ENCODE data around the gene ZACN.

Gene ZACN

GRCh38 chr17:76097716-76098295 lies 18.8 kb downstream of the ZACN start:
- no peak for DNase-seq

DNA sequence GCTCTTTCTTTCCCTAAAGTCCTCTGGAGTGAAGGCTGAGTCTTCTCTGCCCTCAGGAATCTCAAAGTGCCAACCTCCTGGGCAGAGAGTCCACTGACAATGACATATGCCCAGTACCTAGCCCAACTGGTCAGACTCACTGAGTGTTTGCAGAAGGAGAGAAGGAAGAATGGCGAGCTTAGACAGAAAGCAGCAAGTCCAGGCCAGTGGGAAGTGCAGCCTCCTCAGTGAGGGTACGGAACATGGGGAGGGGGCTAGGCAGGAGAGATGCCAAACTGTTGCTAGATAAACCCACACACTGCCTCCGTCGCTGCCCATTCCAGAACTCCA lies 23.9 kb downstream of the ZACN start:
- no peak for DNase-seq

- DNase-seq: peak; percentile 39 to 96 (median 84)
Observed at GRCh38 chr17:76103274-76104139, 24.5 kb downstream of the ZACN start, which contains the start of gene EXOC7. TSS of gene EXOC7 (minus strand) at chr17:76103787. CDS start at chr17:76103692, 95 bp downstream.

DNA sequence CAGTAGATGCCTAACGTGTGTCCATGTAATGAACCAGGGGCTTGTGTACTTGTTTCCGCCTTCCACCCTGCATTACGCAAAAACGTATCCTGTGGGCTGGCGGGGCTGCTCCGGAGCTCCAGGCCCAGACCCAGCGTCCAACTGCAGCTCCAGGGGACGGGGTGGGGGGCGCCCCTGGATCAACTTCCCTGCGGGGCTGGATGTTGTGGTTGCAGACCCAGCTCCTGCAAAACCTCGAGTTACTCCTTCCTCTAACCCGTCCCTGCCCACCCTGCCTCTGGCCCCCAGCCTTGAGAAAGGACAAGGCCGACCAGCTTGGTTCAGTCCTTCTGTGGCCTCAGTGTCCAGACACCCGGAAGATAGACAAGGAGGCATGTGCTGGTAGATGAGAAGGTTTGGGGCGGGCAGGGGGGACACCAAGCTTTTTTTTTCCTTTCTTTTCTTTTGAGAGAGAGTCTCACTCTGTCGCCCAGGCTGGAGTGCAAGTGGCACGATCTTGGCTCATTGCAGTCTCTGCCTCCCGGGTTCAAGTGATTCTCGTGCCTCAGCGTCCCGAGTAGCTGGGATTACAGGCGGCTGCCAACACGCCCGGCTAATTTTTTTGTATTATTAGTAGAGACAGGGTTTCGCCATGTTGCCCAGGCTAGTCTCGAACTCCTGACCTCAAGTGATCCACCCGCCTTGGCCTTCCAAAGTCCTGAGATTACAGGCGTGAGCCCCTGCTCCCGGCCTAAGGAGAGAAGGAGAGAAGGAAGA lies 25.3 kb downstream of the ZACN start:
- DNase-seq: no peak

DNA sequence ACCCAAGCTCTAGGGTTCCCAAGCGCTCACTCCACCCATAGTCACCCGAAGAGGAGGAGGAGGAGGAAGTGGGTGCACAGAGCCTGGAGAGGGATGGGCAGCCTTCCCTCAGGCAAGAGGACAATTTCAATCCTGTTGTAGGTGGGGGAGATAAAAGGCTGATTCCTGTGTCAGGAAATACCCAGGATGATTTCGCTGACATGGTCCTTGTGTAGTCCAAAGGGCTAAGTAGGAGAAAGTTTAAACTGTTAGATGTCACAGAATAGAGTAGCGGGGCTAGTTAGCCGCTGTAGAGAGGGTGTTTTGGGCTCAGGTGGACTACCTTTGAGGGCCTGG lies 25.9 kb downstream of the ZACN start:
- DNase-seq: no peak

DNA sequence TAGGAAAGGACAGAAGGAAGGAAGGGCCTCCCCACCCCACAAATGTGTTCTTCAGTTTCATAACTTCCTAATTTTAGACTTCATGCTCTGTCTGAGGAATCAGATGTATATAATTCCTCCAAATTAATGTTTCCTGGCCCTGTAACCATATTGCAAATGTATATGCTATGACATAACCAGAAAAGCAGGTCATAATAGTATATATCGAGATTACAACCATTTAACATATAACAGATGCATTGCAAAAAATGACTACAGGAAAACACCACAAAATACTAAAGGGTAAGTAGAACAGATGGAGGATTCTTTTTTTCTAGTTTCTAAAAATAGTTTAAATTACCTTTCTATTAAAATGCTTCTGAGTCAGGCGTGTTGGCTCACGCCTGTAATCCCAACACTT lies 27.7 kb downstream of the ZACN start:
- DNase-seq: no peak

DNA sequence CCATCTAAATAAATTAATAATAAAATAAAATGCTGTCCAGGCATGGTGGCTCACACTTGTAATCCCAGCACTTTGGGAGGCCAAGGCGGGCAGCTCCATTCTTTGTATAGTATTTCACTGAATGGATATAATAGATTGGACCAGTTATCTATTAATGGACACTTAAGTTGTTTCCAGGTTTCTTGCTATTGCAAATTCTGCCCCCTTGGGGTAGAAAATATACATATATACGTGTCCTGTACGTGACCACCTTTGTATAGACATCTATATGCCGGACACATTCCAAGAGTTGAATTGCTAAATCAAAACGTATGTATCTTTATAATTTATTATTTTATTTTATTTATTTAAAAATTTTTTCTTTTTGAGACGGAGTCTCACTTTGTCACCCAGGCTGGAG lies 28.5 kb downstream of the ZACN start:
- DNase-seq: no peak

GRCh38 chr17:76111956-76112355 lies 33.0 kb downstream of the ZACN start:
- no peak for DNase-seq

- no peak for DNase-seq
Observed at GRCh38 chr17:76115138-76115754, 36.3 kb downstream of the ZACN start.

DNA sequence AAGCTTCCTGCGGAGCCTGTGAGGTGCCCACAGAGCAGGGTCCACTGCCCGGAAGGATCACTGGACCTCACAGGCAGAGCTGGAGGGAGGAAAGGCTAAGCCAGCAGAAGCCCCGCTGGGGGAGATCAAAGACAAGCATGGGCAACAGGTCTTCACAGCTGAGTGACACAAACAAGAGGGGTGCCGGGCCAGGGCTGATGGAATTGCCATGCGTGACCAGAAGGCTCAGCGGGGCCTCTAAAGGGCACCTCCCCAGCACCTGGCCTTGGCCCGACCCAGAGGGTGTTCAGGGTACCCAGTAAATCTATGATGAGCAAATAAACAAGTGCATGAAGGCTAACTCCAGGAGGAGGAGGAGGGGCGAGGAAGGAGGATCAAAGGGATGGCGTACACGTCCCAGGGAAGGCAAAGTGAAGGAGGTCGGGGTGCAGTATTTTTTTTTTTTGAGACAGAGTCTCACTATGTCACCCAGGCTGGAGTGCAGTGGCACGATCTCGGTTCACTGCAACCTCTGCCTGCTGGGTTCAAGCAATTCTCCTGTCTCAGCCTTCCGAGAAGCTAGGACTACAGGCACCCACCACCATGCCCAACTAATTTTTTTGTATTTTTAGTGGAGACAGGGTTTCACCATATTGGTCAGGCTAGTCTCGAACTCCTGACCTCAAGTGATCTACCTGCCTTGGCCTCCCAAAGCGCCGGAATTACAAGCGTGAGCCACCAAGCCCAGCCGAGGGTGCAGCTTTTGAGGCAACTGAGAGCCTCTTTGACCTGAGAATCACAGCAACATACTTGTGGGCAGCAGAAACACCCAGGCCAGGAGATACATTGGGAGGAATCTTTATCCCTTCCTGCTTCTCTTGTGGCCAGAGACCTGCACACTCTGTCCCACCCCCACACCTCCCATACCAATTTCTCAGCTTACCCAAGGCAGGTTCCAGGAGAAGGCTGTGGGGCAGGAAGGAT lies 40.7 kb downstream of the ZACN start:
- no peak for DNase-seq

DNA sequence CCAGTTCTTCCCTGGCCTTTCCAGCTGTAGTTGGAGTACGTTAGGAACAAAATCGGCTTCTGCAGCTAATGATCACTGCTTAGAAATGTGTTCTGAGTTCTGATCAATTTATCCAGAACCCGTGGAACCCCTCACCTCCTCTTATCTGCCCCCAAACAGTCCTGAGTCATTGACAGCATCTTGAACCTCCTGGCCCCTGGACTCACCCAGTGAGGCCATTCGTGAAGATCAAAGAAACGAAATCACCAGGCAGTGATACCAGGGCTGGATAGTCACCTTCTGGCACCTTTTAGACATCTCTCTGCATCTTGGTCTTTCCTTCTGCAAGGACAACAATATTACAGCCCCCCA lies 41.7 kb downstream of the ZACN start:
- no peak for DNase-seq

DNA sequence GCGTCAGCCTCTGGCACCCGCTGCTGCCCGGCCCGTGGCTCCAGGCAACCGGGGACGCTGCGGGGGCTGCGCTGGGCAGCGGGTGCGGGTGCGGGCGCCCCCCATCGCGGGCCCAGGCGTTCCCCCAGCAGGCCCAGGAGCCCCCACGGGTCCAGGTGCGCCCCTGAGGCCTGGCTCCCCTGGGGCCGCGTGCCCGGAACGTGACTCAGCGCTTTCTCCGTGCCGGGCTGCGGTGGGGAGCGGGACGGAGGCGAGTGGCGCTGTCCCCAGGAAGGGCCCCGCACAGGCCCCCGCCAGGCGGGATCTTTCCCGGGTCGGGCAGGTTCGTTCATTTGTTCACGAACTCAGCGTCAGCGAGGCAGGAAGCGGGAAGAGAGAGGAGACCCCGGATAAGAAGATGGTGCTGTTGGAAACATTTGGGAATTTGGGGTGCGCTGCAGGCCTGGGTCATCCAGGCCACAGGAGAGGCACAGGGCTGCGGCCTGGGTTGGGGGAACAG lies 43.0 kb downstream of the ZACN start:
- DNase-seq: peak in 1 of 56 donors; percentile 27

DNA sequence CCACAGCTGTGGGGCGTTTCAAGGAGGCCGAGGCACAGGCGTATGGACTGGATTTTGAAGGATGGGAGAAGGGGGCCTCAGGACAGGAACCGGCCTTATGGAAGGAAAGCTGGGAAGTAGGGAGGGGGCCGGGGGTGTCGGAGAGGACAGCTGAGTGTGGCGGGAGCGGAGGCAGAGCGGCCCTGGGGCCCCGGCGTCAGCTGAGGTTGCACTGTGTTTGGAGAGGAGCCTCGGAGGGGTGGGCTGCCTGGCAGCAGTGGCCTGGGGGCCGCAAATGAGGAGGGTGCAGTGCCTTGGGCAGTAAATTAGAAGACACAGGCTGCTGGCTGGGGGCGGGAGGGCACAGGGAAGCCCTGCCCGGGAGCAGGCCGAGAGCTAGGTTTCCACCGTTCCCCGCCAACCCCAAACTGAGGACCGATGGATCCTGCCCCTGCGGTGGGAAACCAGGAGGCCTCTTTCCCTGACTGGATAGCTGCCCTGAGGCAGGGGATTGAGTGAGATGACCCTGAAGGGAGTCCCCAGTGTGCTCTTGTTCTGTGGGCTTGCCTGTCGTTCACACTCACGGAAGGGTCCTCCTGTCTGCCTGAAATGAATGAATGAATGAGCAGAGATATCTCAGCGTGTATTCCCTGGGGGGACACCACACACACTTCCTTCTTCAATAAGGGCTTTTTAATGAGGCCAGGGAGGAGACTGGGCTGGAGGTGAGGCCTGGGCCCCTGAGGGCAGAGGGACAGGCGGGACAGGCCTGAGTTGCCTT lies 43.6 kb downstream of the ZACN start:
- no peak for DNase-seq

DNA sequence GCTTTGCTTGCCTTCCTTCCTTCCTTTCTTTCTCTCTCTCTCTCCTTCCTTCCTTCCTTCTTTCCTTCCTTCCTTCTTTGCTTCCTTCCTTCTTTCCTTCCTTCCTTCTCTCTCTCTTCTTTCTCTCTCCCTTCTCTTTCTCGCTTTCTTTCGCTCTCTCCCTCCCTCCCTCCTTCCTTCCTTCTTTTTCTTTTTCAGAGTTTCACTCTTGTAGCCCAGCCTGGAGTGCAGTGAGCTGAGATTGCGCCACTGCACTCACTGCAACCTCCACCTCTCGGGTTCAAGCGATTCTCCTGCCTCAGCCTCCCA lies 44.2 kb downstream of the ZACN start:
- DNase-seq: no peak

DNA sequence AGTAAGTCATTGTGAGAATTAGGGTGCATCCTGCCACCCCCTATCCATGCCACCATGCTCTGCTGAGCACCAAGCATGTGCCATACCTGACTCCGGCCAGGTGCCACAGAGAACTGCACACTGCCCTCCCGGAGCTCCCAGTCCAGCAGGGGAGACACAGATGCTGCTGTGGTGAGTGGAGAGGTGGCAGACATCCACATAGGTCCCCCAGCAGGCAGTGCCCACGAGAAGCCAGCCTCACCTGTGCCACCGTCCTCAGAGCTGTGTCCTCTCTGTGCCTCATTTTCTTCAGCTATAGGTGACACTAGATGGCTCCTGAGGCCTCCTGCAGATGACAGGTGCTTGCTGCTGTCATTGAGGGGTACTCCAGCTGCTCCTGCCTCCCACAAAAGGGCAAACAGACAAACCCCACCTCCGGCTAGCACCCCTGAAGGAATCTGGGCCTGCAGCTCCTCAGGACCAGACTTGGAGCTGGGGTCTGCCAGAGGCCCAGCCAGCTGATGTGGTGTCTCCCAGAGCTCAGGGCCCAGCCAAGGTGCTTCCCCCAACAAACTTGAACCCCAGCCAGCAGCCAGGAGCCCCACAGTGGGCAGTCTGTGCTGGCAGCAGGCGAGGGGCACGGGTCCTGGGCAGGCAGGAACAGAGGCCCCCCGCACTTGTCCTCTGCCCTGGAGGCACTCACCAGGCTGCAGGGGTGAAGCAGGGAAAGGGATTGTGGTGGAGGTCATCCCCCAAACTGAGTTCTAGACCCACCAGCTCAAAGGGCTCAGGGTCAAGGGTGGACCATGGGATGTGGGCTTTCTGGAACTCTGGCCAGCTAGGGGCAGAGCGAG lies 45.0 kb downstream of the ZACN start:
- DNase-seq: no peak

GRCh38 chr17:76124582-76125390 lies 45.8 kb downstream of the ZACN start:
- no peak for DNase-seq

GRCh38 chr17:76125391-76125675 lies 46.4 kb downstream of the ZACN start:
- DNase-seq: no peak

GRCh38 chr17:76125922-76126321 lies 46.9 kb downstream of the ZACN start:
- no peak for DNase-seq

DNA sequence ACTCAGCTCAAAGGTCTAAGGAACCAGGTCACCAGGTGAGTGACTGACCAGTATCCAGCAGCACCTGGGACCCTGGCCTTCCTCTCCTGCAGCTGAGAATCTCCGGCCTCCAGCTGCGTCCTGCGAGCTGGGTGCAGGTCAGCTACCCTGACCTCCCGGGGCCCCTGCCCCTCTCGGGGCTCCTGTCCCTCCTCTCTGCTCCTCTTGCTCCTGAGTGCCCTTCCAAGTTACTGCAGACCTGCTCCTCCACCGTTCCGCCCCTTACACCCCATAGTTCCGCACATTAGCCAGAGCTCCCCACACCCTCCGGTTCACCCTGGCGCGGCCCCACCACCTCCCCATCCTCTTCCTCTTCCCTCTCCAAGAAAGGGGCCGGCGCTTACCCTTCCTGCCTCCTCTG lies 51.5 kb downstream of the ZACN start:
- DNase-seq: no peak

Measured in amygdala (tissue), 56 donors.